H9 (cell line): ENCODE data around the gene SAMD7. TPM values are rescaled to one million over a fixed set of nuclear protein-coding genes. Genes with fewer than 3 reads are reported as not detected.

Experiments
- DNase-seq: peaks from one replicate; pipeline ENCODE4 v3.0.0-alpha.2; 2017
- H2AFZ ChIP-seq: one replicate; pipeline ENCODE4 v1.6.1; 2013; ENCODE audit warnings: mild to moderate bottlenecking, low read length, control low read depth, moderate library complexity
- H2AK5ac ChIP-seq: 2 replicates; pipeline ENCODE4 v1.6.1; 2013; ENCODE audit warnings: low read length, control low read depth, mixed read lengths; ENCODE audit not compliant: insufficient read length
- H2BK120ac ChIP-seq: one replicate; pipeline ENCODE4 v1.6.1; 2013; ENCODE audit warnings: low read depth, mild to moderate bottlenecking, low read length, control low read depth, inconsistent platforms; ENCODE audit not compliant: poor library complexity, severe bottlenecking
- H2BK12ac ChIP-seq: 2 replicates; pipeline ENCODE4 v1.6.1; 2013; ENCODE audit warnings: low read length, control low read depth, mixed read lengths, low read depth; ENCODE audit not compliant: insufficient read length
- H2BK15ac ChIP-seq: 2 replicates; pipeline ENCODE4 v1.6.1; 2013; ENCODE audit warnings: low read depth, low read length, control low read depth
- H2BK20ac ChIP-seq: one replicate; pipeline ENCODE4 v1.6.1; 2013; ENCODE audit warnings: low read depth, mild to moderate bottlenecking, low read length, control low read depth, inconsistent platforms; ENCODE audit not compliant: poor library complexity, severe bottlenecking
- H2BK5ac ChIP-seq: 2 replicates; pipeline ENCODE4 v1.6.1; 2013; ENCODE audit warnings: low read length, control low read depth, mixed read lengths; ENCODE audit not compliant: insufficient read length
- H3K14ac ChIP-seq: 2 replicates; pipeline ENCODE4 v1.6.1; 2013; ENCODE audit warnings: low read length, control low read depth; ENCODE audit not compliant: insufficient read depth
- H3K18ac ChIP-seq: 2 replicates; pipeline ENCODE4 v1.6.1; 2013; ENCODE audit warnings: low read depth, mild to moderate bottlenecking, mixed read lengths, low read length, control low read depth; ENCODE audit not compliant: insufficient read length
- H3K23ac ChIP-seq: 2 replicates; pipeline ENCODE4 v1.6.1; 2013; ENCODE audit warnings: low read length, control low read depth, mixed read lengths, low read depth; ENCODE audit not compliant: insufficient read length
- H3K23me2 ChIP-seq: 2 replicates; pipeline ENCODE4 v1.6.1; 2013; ENCODE audit warnings: low read depth, mild to moderate bottlenecking, mixed read lengths, low read length, control low read depth; ENCODE audit not compliant: insufficient read length, poor library complexity, severe bottlenecking
- H3K27ac ChIP-seq: 2 replicates; pipeline ENCODE4 v1.5.1; 2013; ENCODE audit warnings: low read length, control low read depth, mixed read lengths, low read depth; ENCODE audit not compliant: insufficient read length
- H3K27me3 ChIP-seq: 2 replicates; pipeline ENCODE4 v1.6.1; 2013; ENCODE audit warnings: low read length, control low read depth, inconsistent platforms; ENCODE audit not compliant: insufficient read depth
- H3K4ac ChIP-seq: 2 replicates; pipeline ENCODE4 v1.6.1; 2013; ENCODE audit warnings: low read depth, mild to moderate bottlenecking, control low read depth, inconsistent platforms, low read length, moderate library complexity
- H3K4me1 ChIP-seq: 2 replicates; pipeline ENCODE4 v1.6.1; 2013; ENCODE audit warnings: low read length, control low read depth, inconsistent platforms; ENCODE audit not compliant: insufficient read depth
- H3K4me2 ChIP-seq: 2 replicates; pipeline ENCODE4 v1.6.1; 2013; ENCODE audit warnings: low read length, control low read depth, mixed read lengths; ENCODE audit not compliant: insufficient read length, insufficient read depth
- H3K56ac ChIP-seq: 2 replicates; pipeline ENCODE4 v1.6.1; 2013; ENCODE audit warnings: low read depth, mild to moderate bottlenecking, mixed read lengths, low read length, control low read depth; ENCODE audit not compliant: insufficient read length
- H3K79me1 ChIP-seq: 2 replicates; pipeline ENCODE4 v1.6.1; 2013; ENCODE audit warnings: low read depth, mild to moderate bottlenecking, moderate library complexity, low read length, control low read depth, inconsistent platforms; ENCODE audit not compliant: insufficient read depth, poor library complexity, severe bottlenecking
- H3K79me2 ChIP-seq: 2 replicates; pipeline ENCODE4 v1.6.1; 2013; ENCODE audit warnings: low read length, control low read depth, inconsistent platforms; ENCODE audit not compliant: insufficient read depth
- H3K9ac ChIP-seq: 2 replicates; pipeline ENCODE4 v1.6.1; 2013; ENCODE audit warnings: low read length, control low read depth, mixed read lengths; ENCODE audit not compliant: insufficient read length; ENCODE audit errors: extremely low read depth
- H3K9me3 ChIP-seq: one replicate; pipeline ENCODE4 v1.6.1; 2013; ENCODE audit warnings: low read depth, low read length, inconsistent platforms; ENCODE audit not compliant: control insufficient read depth
- H3T11ph ChIP-seq: one replicate; pipeline ENCODE4 v1.6.1; 2013; ENCODE audit warnings: mild to moderate bottlenecking, low read length, control low read depth, inconsistent platforms
- H4K20me1 ChIP-seq: one replicate; pipeline ENCODE4 v1.6.1; 2013; ENCODE audit not compliant: control insufficient read depth, insufficient read length, insufficient read depth
- H4K5ac ChIP-seq: 2 replicates; pipeline ENCODE4 v1.6.1; 2013; ENCODE audit warnings: low read depth, mild to moderate bottlenecking, mixed read lengths, low read length, control low read depth; ENCODE audit not compliant: insufficient read length
- H4K8ac ChIP-seq: replicated peaks from 2 replicates; pipeline ENCODE4 v1.6.1; 2013; ENCODE audit warnings: low read length, control low read depth, mixed read lengths, low read depth; ENCODE audit not compliant: insufficient read length
- H4K91ac ChIP-seq: 2 replicates; pipeline ENCODE4 v1.6.1; 2013; ENCODE audit warnings: low read depth, mild to moderate bottlenecking, moderate library complexity, mixed read lengths, low read length, control low read depth; ENCODE audit not compliant: insufficient read length
- H3K27ac Mint-ChIP-seq, 3 experiments: 2 replicates in 2 of 3; 3 replicates in 1 of 3; pipeline ENCODE4 v1.8.0; 2020 to 2021; ENCODE audit warnings: mixed read lengths in 3 of 3, mild to moderate bottlenecking in 1 of 3, moderate library complexity in 1 of 3
- H3K27me3 Mint-ChIP-seq: 2 replicates; pipeline ENCODE4 v1.8.0; 2021; ENCODE audit warnings: low read depth, mild to moderate bottlenecking, moderate library complexity, mixed read lengths
- H3K36me3 Mint-ChIP-seq, 3 experiments: 2 replicates in 2 of 3; 3 replicates in 1 of 3; pipeline ENCODE4 v1.8.0; 2020 to 2021; ENCODE audit warnings: low read depth in 3 of 3, mixed read lengths in 3 of 3; ENCODE audit not compliant: insufficient read depth in 1 of 3
- H3K4me1 Mint-ChIP-seq, 2 experiments: 2 replicates each; pipeline ENCODE4 v1.8.0; 2020; ENCODE audit warnings: mixed read lengths in 2 of 2
- H3K4me3 Mint-ChIP-seq, 2 experiments: 2 replicates in 1 of 2; 3 replicates in 1 of 2; pipeline ENCODE4 v1.8.0; 2020 to 2021; ENCODE audit warnings: mild to moderate bottlenecking in 2 of 2, mixed read lengths in 2 of 2, moderate library complexity in 1 of 2
- H3K9me3 Mint-ChIP-seq, 2 experiments: 2 replicates in 1 of 2; 3 replicates in 1 of 2; pipeline ENCODE4 v1.8.0; 2020; ENCODE audit warnings: mild to moderate bottlenecking in 2 of 2, mixed read lengths in 2 of 2, moderate library complexity in 1 of 2
- WGBS: extraction: QIAGEN DNeasy Blood & Tissue Kit; methylation state at CpG from one replicate; pipeline ENCODE4 v1.1.7; 2013; ENCODE audit warnings: missing lambda C conversion rate, low lambda C conversion rate, mixed read lengths; ENCODE audit not compliant: insufficient read length; ENCODE audit errors: extremely low coverage; 5-methylcytosine and 5-hydroxymethylcytosine counted together
- total RNA-seq: library from RNA; stranded (reverse); gene quantifications from 2 replicates; pipeline ENCODE4 v1.2.1, GENCODE V29; 2021
- TF ChIP-seq, protein P1 (sequence below): fragments of 200-600 bp; sonication (generic); conservative IDR thresholded peaks from 3 replicates; pipeline ENCODE4 v1.8.0; 2021; ENCODE audit warnings: antibody characterized with exemption, mild to moderate bottlenecking

Gene SAMD7
- total RNA-seq, 1 experiment from 2014 or later: not detected

DNA sequence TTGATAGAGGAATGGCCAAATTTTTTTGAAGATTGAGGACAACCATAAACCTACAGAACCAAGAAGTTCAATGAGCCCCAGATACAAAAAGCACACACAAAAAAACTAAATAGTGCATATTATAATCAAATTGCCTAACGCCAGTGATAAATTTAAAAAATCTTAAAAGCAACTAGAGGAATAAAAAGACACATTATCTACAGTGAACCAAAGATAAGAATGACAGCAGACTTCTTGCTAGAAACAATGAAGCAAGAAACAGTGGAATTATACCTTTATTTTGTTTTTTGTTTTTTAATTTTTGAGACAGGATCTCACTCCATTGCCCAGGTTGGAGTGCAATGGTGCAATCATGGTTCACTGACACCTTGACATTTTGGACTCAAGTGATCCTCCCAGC is 9.9 kb upstream of the SAMD7 start:
- Histone ChIP-seq H3K79me2 (no peaks in the 10 kb centered on the region), H3K9ac (no peak overlapping the region), H3K4ac (no peak overlapping the region), H3K56ac (no peak overlapping the region), H3K18ac (no peak overlapping the region), H2BK20ac (no peak overlapping the region), H4K20me1 (no peaks in the 10 kb centered on the region), H3K23ac (no peak overlapping the region), H3K27me3 (no peaks in the 10 kb centered on the region), H2BK120ac (no peak overlapping the region), H2BK15ac (no peak overlapping the region), H4K5ac (no peak overlapping the region), H4K91ac (no peak overlapping the region), H3K14ac (no peak overlapping the region), H2AFZ (no peak overlapping the region), H3K79me1 (no peaks in the 10 kb centered on the region), H3K27ac (no peak overlapping the region), H2BK12ac (no peak overlapping the region), H3K4me1 (no peaks in the 10 kb centered on the region), H3K23me2 (no peaks in the 10 kb centered on the region), H3T11ph (no peak overlapping the region), H3K9me3 (peaks cover 9% of the 10 kb centered on the region), H4K8ac (no peak overlapping the region), H2AK5ac (no peak overlapping the region), H2BK5ac (no peak overlapping the region), H3K4me2 (no peak overlapping the region)
- H3K36me3 Mint-ChIP-seq: peaks cover 11 to 21% (median 12%) of the 10 kb centered on the region in 3 experiments
- H3K27me3 Mint-ChIP-seq: no peaks in the 10 kb centered on the region; the same call in 1 of the 2 replicates
- peaks cover 2 to 3% of the 10 kb centered on the region in 2 experiments; a peak in 3 of 4 replicates for H3K4me1 Mint-ChIP-seq
- TF ChIP-seq, protein P1, sequence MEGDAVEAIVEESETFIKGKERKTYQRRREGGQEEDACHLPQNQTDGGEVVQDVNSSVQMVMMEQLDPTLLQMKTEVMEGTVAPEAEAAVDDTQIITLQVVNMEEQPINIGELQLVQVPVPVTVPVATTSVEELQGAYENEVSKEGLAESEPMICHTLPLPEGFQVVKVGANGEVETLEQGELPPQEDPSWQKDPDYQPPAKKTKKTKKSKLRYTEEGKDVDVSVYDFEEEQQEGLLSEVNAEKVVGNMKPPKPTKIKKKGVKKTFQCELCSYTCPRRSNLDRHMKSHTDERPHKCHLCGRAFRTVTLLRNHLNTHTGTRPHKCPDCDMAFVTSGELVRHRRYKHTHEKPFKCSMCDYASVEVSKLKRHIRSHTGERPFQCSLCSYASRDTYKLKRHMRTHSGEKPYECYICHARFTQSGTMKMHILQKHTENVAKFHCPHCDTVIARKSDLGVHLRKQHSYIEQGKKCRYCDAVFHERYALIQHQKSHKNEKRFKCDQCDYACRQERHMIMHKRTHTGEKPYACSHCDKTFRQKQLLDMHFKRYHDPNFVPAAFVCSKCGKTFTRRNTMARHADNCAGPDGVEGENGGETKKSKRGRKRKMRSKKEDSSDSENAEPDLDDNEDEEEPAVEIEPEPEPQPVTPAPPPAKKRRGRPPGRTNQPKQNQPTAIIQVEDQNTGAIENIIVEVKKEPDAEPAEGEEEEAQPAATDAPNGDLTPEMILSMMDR: no peak
- no CpG with 5 or more reads among the region's 1 CpG for WGBS
- DNase-seq: no peak
- no peak overlapping the region for H3K4me3 Mint-ChIP-seq
- peaks cover 22 to 31% of the 10 kb centered on the region in 2 experiments for H3K9me3 Mint-ChIP-seq
- no peak overlapping the region for H3K27ac Mint-ChIP-seq
